GM18519 (cell line): ENCODE data around the gene MYRIP.
"Not testable (repeated sequence)": the region's sequence is repeated elsewhere in the genome, so short reads cannot be mapped to it uniquely, and the experiment has no call there.

ENCODE experiments used
- ATAC-seq: cut with Tn5 transposase; IDR thresholded peaks from one replicate; pipeline ENCODE4 v1.9.1; 2021; ENCODE audit warnings: mild to moderate bottlenecking, moderate library complexity; ENCODE audit not compliant: unreplicated experiment, low FRiP score

Gene MYRIP

DNA sequence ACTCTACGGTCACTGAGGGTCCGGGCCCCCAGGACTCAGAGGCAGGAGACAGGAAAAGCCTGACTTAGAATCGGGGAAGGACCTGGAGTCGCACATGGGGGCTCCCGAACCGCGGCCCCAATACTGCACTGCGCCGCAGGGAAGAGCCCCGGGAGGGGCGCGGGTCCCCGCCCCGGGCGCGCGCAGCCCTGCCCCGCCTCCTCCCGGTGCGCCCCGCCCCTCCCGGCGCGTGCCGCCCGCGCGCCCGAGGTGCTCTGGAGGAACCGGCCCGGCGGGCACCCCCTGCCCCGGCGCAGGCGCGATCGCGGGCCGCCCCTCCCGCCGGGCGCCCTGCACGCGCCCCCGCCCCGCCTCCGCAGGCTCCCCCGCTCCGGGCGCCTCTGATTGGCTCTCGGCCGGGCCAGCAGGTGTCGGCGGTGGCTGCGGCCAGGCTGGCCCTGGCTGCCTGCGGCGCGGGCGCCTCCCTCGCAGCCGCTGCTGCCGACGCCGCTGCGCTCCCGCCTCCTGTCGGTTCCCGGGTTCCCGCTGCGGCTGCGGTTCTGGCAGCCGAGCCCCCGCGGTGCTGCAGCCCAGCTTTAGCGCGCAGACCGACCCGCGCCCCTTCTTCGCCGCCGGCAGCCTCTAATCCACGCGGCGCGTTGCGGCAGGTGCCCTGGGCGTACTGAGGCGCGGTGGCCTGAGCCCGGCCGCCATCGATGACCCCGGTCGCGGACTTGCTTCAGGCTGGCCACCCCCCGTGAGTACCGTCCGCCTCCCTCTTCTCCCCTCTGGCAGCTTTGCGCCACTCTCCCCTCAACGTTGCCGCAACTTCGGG, at the start of gene MYRIP:
Gene MYRIP (plus strand): TSS at position 429 of the 814 bp plus-strand sequence. CDS start 91,208 bp downstream, outside the sequence.
- peak; percentile 68 for ATAC-seq

GRCh38 chr3:39760325-39760724, 49.1 kb upstream of the MYRIP start:
- ATAC-seq = no peak

DNA sequence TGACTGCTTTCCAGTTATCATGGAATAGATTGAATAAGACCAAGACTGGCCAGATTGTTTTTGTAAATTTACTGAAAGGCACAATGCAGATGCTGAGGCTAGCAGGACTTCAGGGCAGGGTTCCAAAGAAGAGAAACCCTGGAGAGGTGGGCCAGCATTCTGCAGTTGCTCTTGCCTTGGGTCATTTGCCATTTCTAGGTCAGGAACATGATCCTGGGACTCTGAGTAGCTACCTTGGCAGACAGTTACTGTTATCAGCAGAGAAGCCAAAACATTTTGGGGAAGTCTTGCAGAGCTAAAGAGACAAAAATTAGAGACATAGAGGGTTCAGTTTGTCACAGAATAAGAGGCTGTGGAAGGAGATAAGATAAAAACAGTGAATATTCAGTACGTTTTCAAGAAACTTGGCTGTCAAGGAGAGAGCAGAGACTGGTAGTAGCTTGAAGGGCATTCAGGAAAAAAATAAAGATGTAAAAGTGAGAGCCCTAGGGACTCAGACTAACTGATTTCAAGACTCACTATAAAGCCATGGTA, 46.8 kb upstream of the MYRIP start:
- no peak for ATAC-seq

- no peak for ATAC-seq
These were observed 46.0 kb upstream of the MYRIP start for GRCh38 chr3:39763390-39763789.

GRCh38 chr3:39765575-39765974, 43.8 kb upstream of the MYRIP start:
- ATAC-seq = no peak

- ATAC-seq = no peak
These were observed 43.0 kb upstream of the MYRIP start for GRCh38 chr3:39766433-39766832.

DNA sequence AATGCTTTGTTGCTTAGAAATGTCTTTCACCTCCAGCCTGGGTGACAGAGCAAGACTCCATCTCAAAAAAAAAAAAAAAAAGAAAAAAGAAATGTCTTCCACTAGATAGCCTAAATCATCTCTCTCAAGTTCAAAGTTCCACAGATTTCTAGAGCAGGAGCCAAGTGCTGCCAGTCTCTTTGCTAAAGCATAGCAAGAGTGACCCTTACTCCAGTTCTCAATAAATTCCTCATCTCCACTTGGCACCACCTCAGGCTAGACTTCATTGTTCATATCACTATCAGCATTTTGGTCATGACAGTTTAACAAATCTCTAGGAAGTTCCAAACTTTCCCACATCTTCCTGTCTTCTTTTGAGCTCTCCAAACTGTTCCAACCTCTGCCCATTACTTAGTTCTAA, 42.5 kb upstream of the MYRIP start:
- not testable (repeated sequence) for ATAC-seq

DNA sequence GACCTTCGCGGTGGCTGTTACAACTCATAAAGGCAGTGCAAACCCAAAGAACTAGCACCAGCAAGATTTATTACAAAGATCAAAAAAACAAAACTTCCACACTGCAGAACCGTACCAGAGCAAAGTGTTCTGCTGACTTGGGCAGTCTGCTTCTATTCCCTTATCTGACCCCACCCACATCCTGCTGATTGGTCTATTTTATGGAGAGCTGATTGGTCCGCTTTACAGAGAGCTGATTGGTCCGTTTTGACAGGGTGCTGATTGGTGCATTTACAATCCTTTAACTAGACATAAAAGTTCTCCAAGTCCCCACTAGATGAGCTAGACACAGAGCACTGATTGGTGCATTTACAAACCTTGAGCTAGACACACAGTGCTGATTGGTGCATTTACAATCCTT, 31.2 kb upstream of the MYRIP start:
- not testable (repeated sequence) for ATAC-seq

GRCh38 chr3:39779511-39780230, 29.7 kb upstream of the MYRIP start:
- no peak for ATAC-seq

- ATAC-seq = no peak
These were observed 29.1 kb upstream of the MYRIP start for GRCh38 chr3:39780352-39780751.

DNA sequence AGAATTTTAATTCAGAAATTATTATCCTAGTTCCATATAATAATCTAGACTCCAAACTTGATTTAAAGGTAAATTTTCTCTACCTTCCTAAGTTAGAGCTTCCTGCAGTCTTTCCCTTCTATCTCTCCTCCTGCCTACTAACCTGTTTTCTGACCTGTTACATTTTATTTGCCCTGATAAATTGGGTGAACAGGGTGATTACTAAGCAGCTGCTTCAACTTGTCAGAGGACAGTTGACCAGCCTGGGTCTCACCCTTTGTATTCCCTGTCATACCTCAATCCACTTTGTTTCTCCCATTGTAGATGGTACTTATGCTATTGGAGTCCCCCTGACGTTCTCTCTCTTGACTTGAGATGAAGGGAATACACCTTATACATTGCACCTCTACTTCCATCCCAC, 28.4 kb upstream of the MYRIP start:
- ATAC-seq = no peak

GRCh38 chr3:39781632-39782031, 27.8 kb upstream of the MYRIP start:
- ATAC-seq = no peak

GRCh38 chr3:39783680-39784079, 25.7 kb upstream of the MYRIP start:
- ATAC-seq = no peak

DNA sequence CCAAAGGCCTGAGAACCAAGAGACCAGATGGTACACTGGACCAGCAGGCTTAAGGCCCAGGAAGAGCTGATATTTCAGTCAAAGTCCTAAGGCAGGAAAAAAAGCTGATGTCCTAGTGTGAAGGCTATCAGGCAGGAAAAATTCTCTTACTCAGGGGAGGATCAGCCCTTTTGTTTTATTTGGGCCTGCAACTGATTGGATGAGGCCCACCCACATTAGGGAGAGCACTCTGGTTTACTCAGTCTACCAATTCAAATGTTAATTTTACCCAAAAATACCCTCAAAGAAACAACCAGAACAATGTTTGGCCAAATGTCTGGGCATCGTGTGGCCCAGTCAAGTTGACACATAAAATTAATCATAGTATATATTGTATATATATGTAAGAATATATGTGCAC, 24.5 kb upstream of the MYRIP start:
- ATAC-seq = no peak

GRCh38 chr3:39788128-39788883, 21.1 kb upstream of the MYRIP start:
- no peak for ATAC-seq

- ATAC-seq = no peak
These were observed 17.8 kb upstream of the MYRIP start for GRCh38 chr3:39791603-39792002.

GRCh38 chr3:39794880-39795279, 14.5 kb upstream of the MYRIP start:
- ATAC-seq = no peak

- no peak for ATAC-seq
These were observed 8.2 kb upstream of the MYRIP start for GRCh38 chr3:39801216-39801615.

GRCh38 chr3:39802486-39802885, 6.9 kb upstream of the MYRIP start:
- not testable (repeated sequence) for ATAC-seq

DNA sequence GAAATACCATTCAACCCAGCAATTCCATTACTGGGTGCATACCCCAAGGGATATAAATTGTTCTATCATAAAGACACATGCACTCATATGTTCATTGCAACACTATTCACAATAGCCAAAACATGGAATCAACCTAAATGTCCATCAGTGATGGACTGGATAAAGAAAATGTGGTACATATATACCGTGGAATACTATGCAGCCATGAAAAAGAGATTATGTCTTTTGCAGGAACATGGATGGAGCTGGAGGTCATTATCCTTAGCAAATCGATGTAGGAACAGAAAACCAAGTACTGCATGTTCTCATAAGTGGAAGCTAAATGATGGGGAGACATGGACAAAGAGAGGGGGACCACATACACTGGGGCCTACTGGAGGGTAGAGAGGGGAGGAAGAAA, 5.5 kb upstream of the MYRIP start:
- no peak for ATAC-seq

DNA sequence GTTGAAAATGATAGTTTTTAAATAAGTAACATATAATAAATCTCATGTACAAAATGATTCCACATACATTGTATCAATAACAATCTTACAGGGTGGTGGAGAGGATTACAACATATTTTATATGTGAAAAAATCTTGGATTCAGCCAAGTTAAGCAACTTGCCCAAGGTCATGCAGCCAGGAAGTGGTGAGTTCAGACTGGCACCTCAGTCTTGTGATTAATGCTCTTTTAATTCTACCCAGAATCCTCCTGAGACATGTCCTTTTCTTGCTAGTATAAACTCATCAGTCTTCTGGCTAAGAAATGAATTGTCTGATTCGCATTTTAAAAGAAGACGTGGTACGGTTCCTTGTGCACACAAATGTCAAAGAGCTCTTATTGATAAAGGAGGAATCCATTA, 4.5 kb upstream of the MYRIP start:
- no peak for ATAC-seq
